ENCODE results near the gene TRIM46. TPM values are rescaled to one million over a fixed set of nuclear protein-coding genes. Genes with fewer than 3 reads are reported as not detected.
"Not testable (repeated sequence)": the region's sequence is repeated elsewhere in the genome, so short reads cannot be mapped to it uniquely, and the experiment has no call there.

Gene TRIM46
- total RNA-seq, 4 donors from 2014 or later = 0.17 to 1.2 (median 0.62) TPM; not detected in 1

DNA sequence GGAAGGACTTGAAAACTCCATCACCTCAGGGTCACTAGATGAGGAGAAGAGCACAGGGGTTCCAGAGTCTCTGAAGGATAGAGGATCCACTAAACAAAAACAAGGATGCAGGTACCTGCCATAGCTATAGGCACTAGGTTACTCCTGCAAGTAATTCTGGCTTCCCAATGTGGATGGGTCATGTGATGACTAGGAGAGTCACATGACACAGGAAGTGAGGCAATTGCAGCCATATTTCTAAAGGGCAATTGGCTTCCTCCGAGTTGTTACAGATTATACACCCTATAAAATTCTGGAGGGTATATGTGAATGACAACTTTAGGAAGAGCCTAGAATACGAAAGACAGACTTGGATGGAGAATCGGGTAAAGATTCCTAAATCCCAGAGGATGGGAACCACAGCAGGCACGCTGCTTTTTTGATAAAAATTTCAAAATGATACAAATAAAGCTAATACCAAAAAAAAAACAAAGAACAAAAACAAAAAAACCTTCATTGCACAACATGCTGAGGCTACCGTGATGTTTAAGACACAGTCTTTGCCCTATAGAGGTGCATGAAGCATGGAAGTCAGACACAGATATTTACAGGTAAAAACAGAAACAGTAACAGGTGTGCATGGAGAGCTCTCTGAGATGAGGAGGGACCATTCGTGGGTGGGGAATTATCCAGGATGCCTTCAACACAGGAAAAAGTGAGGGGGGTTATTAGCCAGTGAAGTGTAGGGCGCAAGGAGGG is 45.4 kb downstream of the TRIM46 start:
- no peak overlapping the region for H3K4me3 ChIP-seq (ENCODE audit: low read depth, poor library complexity, severe bottlenecking)
- WGBS, 2 donors = 32 to 42% methylated on average over 7 of the region's 7 CpGs
- TF ChIP-seq, protein P1, sequence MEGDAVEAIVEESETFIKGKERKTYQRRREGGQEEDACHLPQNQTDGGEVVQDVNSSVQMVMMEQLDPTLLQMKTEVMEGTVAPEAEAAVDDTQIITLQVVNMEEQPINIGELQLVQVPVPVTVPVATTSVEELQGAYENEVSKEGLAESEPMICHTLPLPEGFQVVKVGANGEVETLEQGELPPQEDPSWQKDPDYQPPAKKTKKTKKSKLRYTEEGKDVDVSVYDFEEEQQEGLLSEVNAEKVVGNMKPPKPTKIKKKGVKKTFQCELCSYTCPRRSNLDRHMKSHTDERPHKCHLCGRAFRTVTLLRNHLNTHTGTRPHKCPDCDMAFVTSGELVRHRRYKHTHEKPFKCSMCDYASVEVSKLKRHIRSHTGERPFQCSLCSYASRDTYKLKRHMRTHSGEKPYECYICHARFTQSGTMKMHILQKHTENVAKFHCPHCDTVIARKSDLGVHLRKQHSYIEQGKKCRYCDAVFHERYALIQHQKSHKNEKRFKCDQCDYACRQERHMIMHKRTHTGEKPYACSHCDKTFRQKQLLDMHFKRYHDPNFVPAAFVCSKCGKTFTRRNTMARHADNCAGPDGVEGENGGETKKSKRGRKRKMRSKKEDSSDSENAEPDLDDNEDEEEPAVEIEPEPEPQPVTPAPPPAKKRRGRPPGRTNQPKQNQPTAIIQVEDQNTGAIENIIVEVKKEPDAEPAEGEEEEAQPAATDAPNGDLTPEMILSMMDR (IDR thresholded peaks at IDR 0.05) = no peak
- no peak for TF ChIP-seq POLR2A (IDR thresholded peaks at IDR 0.05)
- peak in 1 of 2 donors; percentile 67 for DNase-seq (ENCODE audit: low spot score in 2 of 2)
- intact Hi-C loops (cut with DNase I; ENCODE audit: low total_unique reads) = no loop called here

DNA sequence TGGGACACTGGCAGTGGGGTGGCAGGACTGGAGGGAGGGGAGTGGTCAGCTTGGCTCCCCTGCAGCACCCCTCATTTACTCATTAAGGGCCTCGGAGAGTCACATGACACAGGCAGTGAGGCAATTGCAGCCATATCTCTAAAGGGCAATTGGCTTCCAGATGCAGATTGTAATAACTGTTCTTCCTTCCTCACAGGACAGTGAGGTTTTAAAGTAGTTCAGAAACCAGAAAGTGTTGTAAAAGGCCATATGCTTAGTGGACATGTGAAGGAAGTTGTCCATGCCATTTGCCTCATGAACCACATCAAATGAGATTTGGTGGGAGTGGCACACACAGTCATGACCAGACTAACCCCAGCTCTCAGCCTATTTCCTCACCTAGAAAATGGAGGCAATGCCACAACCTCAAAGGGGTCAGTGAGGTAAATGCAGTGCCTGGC is 46.0 kb downstream of the TRIM46 start:
- WGBS, 2 donors = 6 to 23% methylated on average over 1 of the region's 1 CpG
- DNase-seq (ENCODE audit: low spot score in 2 of 2) = no peak
- H3K4me3 ChIP-seq (ENCODE audit: low read depth, poor library complexity, severe bottlenecking) = no peak overlapping the region
- TF ChIP-seq, protein P1 (IDR thresholded peaks at IDR 0.05) = no peak
- no peak for TF ChIP-seq POLR2A (IDR thresholded peaks at IDR 0.05)
- intact Hi-C loops (cut with DNase I; ENCODE audit: low total_unique reads) = loop anchor here (5.0 kb wide), 1 partner anchor 652 kb away; the partner anchor contains the start of gene CHRNB2

DNA sequence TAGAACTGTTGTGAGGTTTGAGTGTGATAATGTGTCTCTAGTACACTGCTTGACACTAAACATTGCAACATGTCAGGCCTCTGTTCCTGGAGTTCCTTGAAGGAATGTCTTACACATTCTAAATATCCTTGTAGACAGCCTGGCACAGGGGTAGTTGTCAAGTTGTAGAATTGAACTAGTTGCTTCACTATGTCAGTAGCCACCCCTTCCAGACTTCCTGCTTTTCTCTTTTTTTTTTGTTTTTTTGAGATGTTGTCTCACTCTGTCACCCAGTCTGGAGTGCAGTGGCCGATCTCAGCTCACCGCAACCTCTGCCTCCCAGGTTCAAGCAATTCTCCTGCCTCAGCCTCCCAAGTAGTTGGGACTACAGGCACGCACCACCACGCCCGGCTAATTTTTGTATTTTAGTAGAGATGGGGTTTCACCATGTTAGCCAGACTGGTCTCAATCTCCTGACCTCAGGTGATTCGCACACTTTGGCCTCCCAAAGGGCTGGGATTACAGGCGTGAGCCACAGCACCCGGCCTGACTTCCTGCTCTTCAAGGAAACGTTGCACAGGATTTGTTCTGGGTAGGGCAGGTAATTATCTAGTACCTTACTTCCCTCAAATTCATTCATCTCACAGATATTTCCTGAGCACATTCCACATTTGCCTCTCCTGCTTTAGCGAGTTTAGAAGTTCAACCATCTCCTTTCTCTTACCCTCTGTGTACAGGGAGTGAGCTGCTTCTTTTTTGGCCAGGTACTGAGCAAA is 46.7 kb downstream of the TRIM46 start:
- intact Hi-C loops (cut with DNase I; ENCODE audit: low total_unique reads) = loop anchor here (5.0 kb wide), 1 partner anchor 653 kb away; the partner anchor contains the start of gene CHRNB2
- 90 to 93% methylated on average over 10 of the region's 10 CpGs for WGBS, 2 donors
- not testable (repeated sequence) for DNase-seq (ENCODE audit: low spot score in 2 of 2); H3K4me3 ChIP-seq (ENCODE audit: low read depth, poor library complexity, severe bottlenecking)

DNA sequence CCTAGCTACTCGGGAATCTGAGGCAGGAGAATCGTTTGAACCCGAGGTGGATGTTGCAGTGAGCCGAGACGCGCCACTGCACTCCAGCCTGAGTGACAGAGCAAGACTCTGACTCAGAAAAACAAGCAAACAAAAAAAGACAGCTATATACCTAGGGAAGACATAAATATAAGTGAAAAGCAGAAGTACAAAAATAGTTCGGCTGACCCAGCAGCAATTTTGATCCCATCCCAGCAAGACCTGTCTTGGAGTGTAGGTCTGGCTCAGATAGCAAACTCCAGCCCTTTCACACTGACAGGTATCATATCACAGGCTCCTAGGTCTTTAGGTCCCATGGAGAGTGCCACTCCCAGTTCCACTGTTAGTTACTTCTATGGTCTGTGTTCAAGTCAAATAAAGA is 49.4 kb downstream of the TRIM46 start:
- intact Hi-C loops (cut with DNase I; ENCODE audit: low total_unique reads) = loop anchor here (5.0 kb wide), 1 partner anchor 656 kb away; the partner anchor contains the start of gene CHRNB2
- no peak for DNase-seq (ENCODE audit: low spot score in 2 of 2)
- 88 to 94% methylated on average over 7 of the region's 7 CpGs for WGBS, 2 donors
- TF ChIP-seq, protein P1 (IDR thresholded peaks at IDR 0.05) = no peak
- no peak for TF ChIP-seq POLR2A (IDR thresholded peaks at IDR 0.05)
- H3K4me3 ChIP-seq (ENCODE audit: low read depth, poor library complexity, severe bottlenecking) = no peak overlapping the region

DNA sequence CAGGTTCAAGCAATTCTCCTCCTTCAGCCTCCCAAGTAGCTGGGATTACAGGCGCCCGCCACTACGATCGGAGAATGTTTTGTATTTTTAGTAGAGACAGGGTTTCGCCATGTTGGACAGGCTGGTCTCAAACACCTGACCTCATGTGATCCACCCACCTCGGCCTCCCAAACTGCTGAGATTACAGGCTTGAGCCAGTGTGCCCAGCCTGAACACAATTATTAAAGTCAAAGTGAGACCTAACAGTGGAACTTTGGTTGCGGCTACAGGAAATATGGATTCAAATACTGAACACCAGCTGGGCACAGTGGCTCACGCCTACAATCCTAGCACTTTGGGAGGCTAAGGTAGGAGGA is 51.7 kb downstream of the TRIM46 start:
- intact Hi-C loops (cut with DNase I; ENCODE audit: low total_unique reads); H3K4me3 ChIP-seq (ENCODE audit: low read depth, poor library complexity, severe bottlenecking); DNase-seq (ENCODE audit: low spot score in 2 of 2): not testable (repeated sequence)
- 94 to 97% methylated on average over 8 of the region's 8 CpGs for WGBS, 2 donors

DNA sequence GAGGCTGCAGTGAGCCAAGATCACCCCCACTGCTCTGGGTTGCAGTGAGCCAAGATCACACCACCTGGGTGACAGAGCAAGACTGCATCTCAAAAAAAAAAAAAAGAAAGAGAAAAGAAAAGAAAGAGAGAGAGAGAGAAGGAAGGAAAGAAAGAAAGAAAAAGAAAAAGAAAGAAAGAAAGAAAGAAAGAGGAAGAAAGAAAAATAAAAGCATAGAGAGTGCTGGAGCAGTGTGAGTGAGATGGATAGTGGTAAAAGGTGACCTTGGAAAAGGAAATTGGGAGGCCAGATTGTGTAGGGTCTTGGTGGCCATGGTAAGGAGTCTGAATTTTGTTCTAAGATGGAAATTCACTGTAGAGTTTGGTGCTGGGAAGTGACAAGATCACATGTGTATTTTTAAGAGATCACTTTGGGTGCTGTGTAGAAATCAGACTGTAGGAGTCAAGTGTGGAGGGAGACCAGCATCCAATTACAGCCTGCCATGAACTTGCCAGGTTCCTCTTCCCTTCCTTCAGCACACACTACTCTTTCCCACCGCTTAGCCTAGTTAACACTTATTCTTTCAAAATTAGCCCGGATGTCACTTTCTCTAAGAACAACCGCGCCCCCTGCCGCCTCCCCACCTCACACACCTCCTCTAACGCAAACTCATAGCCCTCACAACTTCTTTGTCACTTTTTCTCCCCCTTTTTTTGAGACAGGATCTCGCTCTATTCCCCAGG is 52.7 kb downstream of the TRIM46 start:
- H3K4me3 ChIP-seq (ENCODE audit: low read depth, poor library complexity, severe bottlenecking) = peak overlapping the region; percentile 44
- intact Hi-C loops (cut with DNase I; ENCODE audit: low total_unique reads) = no loop called here
- 1% methylated on average over 7 of the region's 7 CpGs for WGBS, 2 donors
- TF ChIP-seq, protein P1 (IDR thresholded peaks at IDR 0.05) = no peak
- TF ChIP-seq POLR2A (IDR thresholded peaks at IDR 0.05) = no peak
- peak; percentile 73 to 95 for DNase-seq (ENCODE audit: low spot score in 2 of 2)

Data from lower leg skin (tissue), 4 donors.